Mesenchymal stem cell (in vitro differentiated cells and primary cell): ENCODE measurements around the gene SMAD3.

ENCODE experiments used
- DNase-seq: peaks from one replicate; pipeline ENCODE4 v3.0.0-alpha.2; 2013
- H2AFZ ChIP-seq: one replicate; pipeline ENCODE4 v1.6.1; 2013; ENCODE audit warnings: low read depth, mild to moderate bottlenecking, control low read depth, inconsistent platforms, low read length, moderate library complexity
- H2AK5ac ChIP-seq: 2 replicates; pipeline ENCODE4 v1.6.1; 2013; ENCODE audit warnings: low read length, moderate library complexity, mild to moderate bottlenecking, inconsistent platforms; ENCODE audit not compliant: severe bottlenecking
- H2BK120ac ChIP-seq: one replicate; pipeline ENCODE4 v1.6.1; 2013; ENCODE audit warnings: low read depth, mild to moderate bottlenecking, inconsistent platforms, low read length, moderate library complexity
- H2BK12ac ChIP-seq, 2 experiments: one replicate each; pipeline ENCODE4 v1.6.1; 2013; ENCODE audit warnings: inconsistent platforms in 2 of 2, low read length in 2 of 2, mild to moderate bottlenecking in 2 of 2, moderate library complexity in 2 of 2, control low read depth in 1 of 2
- H2BK15ac ChIP-seq: one replicate; pipeline ENCODE4 v1.6.1; 2013; ENCODE audit warnings: mild to moderate bottlenecking, low read depth, inconsistent platforms; ENCODE audit not compliant: poor library complexity, severe bottlenecking
- H2BK5ac ChIP-seq: 2 replicates; pipeline ENCODE4 v1.6.1; 2013; ENCODE audit warnings: low read depth, mild to moderate bottlenecking, low read length, control low read depth, inconsistent platforms; ENCODE audit not compliant: poor library complexity, severe bottlenecking
- H3K14ac ChIP-seq, 2 experiments: one replicate each; pipeline ENCODE4 v1.6.1; 2013; ENCODE audit warnings: inconsistent platforms in 2 of 2, low read length in 2 of 2, control low read depth in 1 of 2, mild to moderate bottlenecking in 1 of 2, moderate library complexity in 1 of 2
- H3K18ac ChIP-seq, 2 experiments: one replicate each; pipeline ENCODE4 v1.6.1; 2013; ENCODE audit warnings: inconsistent platforms in 2 of 2, low read length in 2 of 2, control low read depth in 1 of 2, low read depth in 1 of 2, mild to moderate bottlenecking in 1 of 2
- H3K23ac ChIP-seq, 2 experiments: one replicate each; pipeline ENCODE4 v1.6.1; 2013; ENCODE audit warnings: inconsistent platforms in 2 of 2, low read length in 2 of 2, mild to moderate bottlenecking in 2 of 2, moderate library complexity in 2 of 2, control low read depth in 1 of 2
- H3K27ac ChIP-seq: 2 replicates; pipeline ENCODE4 v1.5.1; 2013; ENCODE audit warnings: mild to moderate bottlenecking, moderate library complexity, low read length, control low read depth, inconsistent platforms; ENCODE audit not compliant: poor library complexity, severe bottlenecking
- H3K27me3 ChIP-seq, 2 experiments: 2 replicates each; pipeline versions ENCODE4 v1.6.1 to v1.7.0; 2013; ENCODE audit warnings: low read length in 2 of 2, mild to moderate bottlenecking in 2 of 2, moderate library complexity in 2 of 2, control low read depth in 1 of 2, inconsistent platforms in 1 of 2; ENCODE audit not compliant: control insufficient read depth in 1 of 2, insufficient read depth in 1 of 2
- H3K36me3 ChIP-seq, 2 experiments: 2 replicates each; pipeline versions ENCODE4 v1.6.1 to v1.7.0; 2013; ENCODE audit warnings: low read length in 2 of 2, control low read depth in 1 of 2, inconsistent platforms in 1 of 2, low read depth in 1 of 2, mild to moderate bottlenecking in 1 of 2; ENCODE audit not compliant: insufficient read depth in 2 of 2, control insufficient read depth in 1 of 2
- H3K4ac ChIP-seq, 2 experiments: one replicate each; pipeline ENCODE4 v1.6.1; 2013; ENCODE audit warnings: inconsistent platforms in 2 of 2, low read length in 2 of 2, mild to moderate bottlenecking in 2 of 2, moderate library complexity in 2 of 2, control low read depth in 1 of 2, low read depth in 1 of 2
- H3K4me1 ChIP-seq: 2 replicates; pipeline ENCODE4 v1.6.1; 2013; ENCODE audit warnings: low read depth, low read length, control low read depth; ENCODE audit not compliant: control insufficient read depth, insufficient read depth
- H3K4me2 ChIP-seq: 2 replicates; pipeline ENCODE4 v1.6.1; 2013; ENCODE audit warnings: low read length, mild to moderate bottlenecking, inconsistent platforms; ENCODE audit not compliant: poor library complexity, severe bottlenecking
- H3K4me3 ChIP-seq, 2 experiments: 2 replicates each; pipeline versions ENCODE4 v1.5.1 to v1.7.0; 2013; ENCODE audit warnings: low read length in 2 of 2, mild to moderate bottlenecking in 2 of 2, control low read depth in 1 of 2, low read depth in 1 of 2; ENCODE audit not compliant: insufficient read depth in 1 of 2
- H3K79me1 ChIP-seq: replicated peaks from 2 replicates; pipeline ENCODE4 v1.6.1; 2013; ENCODE audit warnings: mild to moderate bottlenecking, control low read depth, low read length, inconsistent platforms; ENCODE audit not compliant: poor library complexity, severe bottlenecking
- H3K9ac ChIP-seq: 2 replicates; pipeline ENCODE4 v1.7.0; 2013; ENCODE audit warnings: mild to moderate bottlenecking, low read length, moderate library complexity
- H3K9me3 ChIP-seq: 2 replicates; pipeline ENCODE4 v1.7.0; 2013; ENCODE audit warnings: mild to moderate bottlenecking, low read length; ENCODE audit not compliant: control insufficient read depth
- H4K8ac ChIP-seq: one replicate; pipeline ENCODE4 v1.6.1; 2013; ENCODE audit warnings: inconsistent platforms, mild to moderate bottlenecking, low read length, moderate library complexity
- H4K91ac ChIP-seq: one replicate; pipeline ENCODE4 v1.6.1; 2013; ENCODE audit warnings: mild to moderate bottlenecking, low read length, inconsistent platforms
- WGBS: methylation state at CpG from one replicate; pipeline ENCODE4 v1.1.7; 2013; ENCODE audit warnings: mixed read lengths; 5-methylcytosine and 5-hydroxymethylcytosine counted together

SMAD3 gene

GRCh38 chr15:67181221-67181639 is 115.8 kb downstream of the SMAD3 start:
- Histone ChIP-seq H3K27me3 (no peaks in the 10 kb centered on the region), H2BK5ac (no peak overlapping the region), H4K8ac (no peak overlapping the region), H3K79me1 (peaks cover 8% of the 10 kb centered on the region), H3K23ac (no peak overlapping the region), H4K91ac (no peak overlapping the region), H3K9me3 (no peaks in the 10 kb centered on the region), H3K36me3 (peaks cover 35 to 76% of the 10 kb centered on the region in 2 experiments), H3K27ac (no peak overlapping the region), H3K14ac (no peak overlapping the region), H3K4ac (no peak overlapping the region), H2BK15ac (no peak overlapping the region), H2AFZ (no peak overlapping the region), H3K4me1 (peaks cover 35% of the 10 kb centered on the region), H2BK120ac (no peak overlapping the region), H2AK5ac (no peak overlapping the region), H3K9ac (no peak overlapping the region), H3K4me2 (no peak overlapping the region), H2BK12ac (peak overlapping the region in 1 of 2 experiments; percentile 24), H3K18ac (peak overlapping the region in 1 of 2 experiments; percentile 43), H3K4me3 (no peak overlapping the region)
- no peak for DNase-seq
- over 99% methylated on average over 14 of the region's 15 CpGs for WGBS

- H2BK15ac ChIP-seq, result no peak overlapping the region
- no peak overlapping the region for H4K91ac ChIP-seq
- H3K14ac ChIP-seq, result no peak overlapping the region
- no peak overlapping the region for H2BK5ac ChIP-seq
- H2AK5ac ChIP-seq, result no peak overlapping the region
- H3K79me1 ChIP-seq, result peaks cover 6% of the 10 kb centered on the region
- H2BK12ac ChIP-seq, result no peak overlapping the region
- H3K18ac ChIP-seq, result no peak overlapping the region
- H3K4me2 ChIP-seq, result no peak overlapping the region
- DNase-seq, result no peak
- H2BK120ac ChIP-seq, result no peak overlapping the region
- no peak overlapping the region for H4K8ac ChIP-seq
- no peak overlapping the region for H3K4me3 ChIP-seq
- H3K9me3 ChIP-seq, result no peaks in the 10 kb centered on the region
- 94% methylated on average over 7 of the region's 7 CpGs for WGBS
- peak overlapping the region; percentile 61 for H3K9ac ChIP-seq
- H3K4ac ChIP-seq, result no peak overlapping the region
- peaks cover 22% of the 10 kb centered on the region for H3K4me1 ChIP-seq
- no peak overlapping the region for H2AFZ ChIP-seq
- H3K27me3 ChIP-seq, result no peaks in the 10 kb centered on the region
- H3K36me3 ChIP-seq, result peaks cover 51 to 81% of the 10 kb centered on the region in 2 experiments
- H3K27ac ChIP-seq, result no peak overlapping the region
- H3K23ac ChIP-seq, result no peak overlapping the region
These were observed 118.2 kb downstream of the SMAD3 start for GRCh38 chr15:67183443-67184169.

- Histone ChIP-seq H4K8ac (no peak overlapping the region), H3K9ac (peak overlapping the region; percentile 61), H3K79me1 (peaks cover 6% of the 10 kb centered on the region), H3K27ac (no peak overlapping the region), H3K18ac (peak overlapping the region in 1 of 2 experiments; percentile 26), H4K91ac (no peak overlapping the region), H3K23ac (no peak overlapping the region), H2BK120ac (no peak overlapping the region), H3K4me2 (no peak overlapping the region), H3K14ac (no peak overlapping the region), H2BK12ac (no peak overlapping the region), H3K36me3 (peaks cover 55 to 77% of the 10 kb centered on the region in 2 experiments), H2AFZ (no peak overlapping the region), H2AK5ac (no peak overlapping the region), H3K4me1 (peaks cover 18% of the 10 kb centered on the region), H3K27me3 (no peaks in the 10 kb centered on the region), H3K4ac (no peak overlapping the region), H2BK15ac (no peak overlapping the region), H3K9me3 (no peaks in the 10 kb centered on the region), H2BK5ac (no peak overlapping the region), H3K4me3 (no peak overlapping the region)
- DNase-seq, result no peak
- WGBS, result 99% methylated on average over 17 of the region's 18 CpGs
These were observed 119.0 kb downstream of the SMAD3 start for GRCh38 chr15:67184208-67184925.

- 96% methylated on average over 5 of the region's 6 CpGs for WGBS
- no peak overlapping the region for H2AFZ ChIP-seq
These were observed 119.6 kb downstream of the SMAD3 start for GRCh38 chr15:67185051-67185450.

More at GRCh38 chr15:67185051-67185450, 119.6 kb downstream of the SMAD3 start:
- H3K4ac ChIP-seq, result no peak overlapping the region
- H3K4me1 ChIP-seq, result peaks cover 17% of the 10 kb centered on the region
- no peak overlapping the region for H3K4me3 ChIP-seq
- H3K79me1 ChIP-seq, result peaks cover 4% of the 10 kb centered on the region
- no peak overlapping the region for H4K91ac ChIP-seq
- peaks cover 55 to 74% of the 10 kb centered on the region in 2 experiments for H3K36me3 ChIP-seq
- H2BK15ac ChIP-seq, result no peak overlapping the region
- no peaks in the 10 kb centered on the region for H3K9me3 ChIP-seq
- H3K14ac ChIP-seq, result no peak overlapping the region
- H4K8ac ChIP-seq, result no peak overlapping the region
- H2BK5ac ChIP-seq, result no peak overlapping the region
- H2AK5ac ChIP-seq, result no peak overlapping the region
- H3K27ac ChIP-seq, result no peak overlapping the region
- H3K27me3 ChIP-seq, result no peaks in the 10 kb centered on the region
- no peak overlapping the region for H3K4me2 ChIP-seq
- no peak for DNase-seq
- peak overlapping the region; percentile 41 for H3K9ac ChIP-seq
- H2BK120ac ChIP-seq, result no peak overlapping the region
- H3K23ac ChIP-seq, result no peak overlapping the region
- no peak overlapping the region for H2BK12ac ChIP-seq
- H3K18ac ChIP-seq, result peak overlapping the region in 1 of 2 experiments; percentile 38
